B cell (primary cell): ENCODE measurements around the gene NELFE.
"Not testable (repeated sequence)": the region's sequence is repeated elsewhere in the genome, so short reads cannot be mapped to it uniquely, and the experiment has no call there.

Source experiments
- CTCF ChIP-seq: fragments of 200-600 bp; IDR thresholded peaks from one replicate; pipeline ENCODE4 v1.8.0; 2022; ENCODE audit warnings: antibody characterized with exemption, mild to moderate bottlenecking
- EZH2 ChIP-seq: IDR thresholded peaks from 2 replicates; pipeline ENCODE4 v1.6.1; 2012; ENCODE audit warnings: borderline replicate concordance, low read depth, mild to moderate bottlenecking, moderate library complexity, low read length; ENCODE audit not compliant: insufficient read depth, poor library complexity, severe bottlenecking

- not testable (repeated sequence) for TF ChIP-seq EZH2, CTCF
Observed at GRCh38 chr6:31976065-31976464, 17.3 kb upstream of the NELFE start.
